ENCODE measurements around the gene ARL13A.

DNA sequence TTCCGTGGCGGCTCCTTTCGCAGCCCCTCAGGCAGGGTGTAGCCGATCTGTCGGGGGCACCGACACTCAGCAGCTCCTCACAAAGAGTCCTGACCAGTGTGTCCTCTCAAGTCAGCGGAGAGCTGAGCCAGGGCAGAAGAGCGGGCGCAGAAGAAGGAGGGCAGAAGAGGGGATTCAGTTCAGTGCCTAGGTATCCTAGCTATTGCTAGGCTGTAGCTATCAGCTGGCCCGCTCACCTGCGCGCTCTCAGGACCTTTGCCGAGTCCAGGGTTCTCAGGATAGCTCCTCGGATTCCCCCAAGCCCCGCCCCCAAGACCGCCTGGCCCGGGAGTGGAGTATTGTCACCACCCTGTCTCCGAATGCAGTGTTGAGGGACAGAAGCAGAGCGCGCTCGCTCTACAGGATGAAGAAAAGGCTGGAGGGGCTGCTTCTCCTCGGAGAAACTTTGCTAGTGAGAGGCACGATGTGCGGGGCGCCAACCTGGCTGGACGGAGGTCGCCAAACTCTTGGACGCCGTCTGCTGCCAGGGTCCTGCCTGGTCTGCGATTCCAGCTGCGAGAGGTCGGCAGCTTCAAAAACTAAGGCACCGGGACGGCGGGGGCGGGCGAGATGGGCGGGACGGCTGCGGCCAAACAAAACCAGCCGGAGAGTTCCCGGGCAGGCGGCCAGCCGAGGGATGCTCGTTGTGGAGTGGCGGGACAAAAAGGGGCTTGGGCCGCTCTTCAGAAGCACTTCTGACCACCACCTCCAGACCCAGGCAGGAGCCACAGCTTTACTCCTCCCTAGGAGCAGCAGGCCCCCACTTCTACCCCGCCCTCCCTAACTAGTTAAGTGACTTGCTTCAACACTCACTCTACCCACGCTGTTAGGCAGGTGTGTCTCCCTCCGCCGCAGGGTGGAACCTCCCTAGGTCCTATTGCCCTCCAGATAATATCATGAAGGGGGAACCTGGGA lies 40.6 kb upstream of the ARL13A start, which contains the start of gene XKRX:
- TF ChIP-seq, protein P1, sequence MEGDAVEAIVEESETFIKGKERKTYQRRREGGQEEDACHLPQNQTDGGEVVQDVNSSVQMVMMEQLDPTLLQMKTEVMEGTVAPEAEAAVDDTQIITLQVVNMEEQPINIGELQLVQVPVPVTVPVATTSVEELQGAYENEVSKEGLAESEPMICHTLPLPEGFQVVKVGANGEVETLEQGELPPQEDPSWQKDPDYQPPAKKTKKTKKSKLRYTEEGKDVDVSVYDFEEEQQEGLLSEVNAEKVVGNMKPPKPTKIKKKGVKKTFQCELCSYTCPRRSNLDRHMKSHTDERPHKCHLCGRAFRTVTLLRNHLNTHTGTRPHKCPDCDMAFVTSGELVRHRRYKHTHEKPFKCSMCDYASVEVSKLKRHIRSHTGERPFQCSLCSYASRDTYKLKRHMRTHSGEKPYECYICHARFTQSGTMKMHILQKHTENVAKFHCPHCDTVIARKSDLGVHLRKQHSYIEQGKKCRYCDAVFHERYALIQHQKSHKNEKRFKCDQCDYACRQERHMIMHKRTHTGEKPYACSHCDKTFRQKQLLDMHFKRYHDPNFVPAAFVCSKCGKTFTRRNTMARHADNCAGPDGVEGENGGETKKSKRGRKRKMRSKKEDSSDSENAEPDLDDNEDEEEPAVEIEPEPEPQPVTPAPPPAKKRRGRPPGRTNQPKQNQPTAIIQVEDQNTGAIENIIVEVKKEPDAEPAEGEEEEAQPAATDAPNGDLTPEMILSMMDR (IDR thresholded peaks at IDR 0.05 in 2 of 3, conservative IDR thresholded peaks at IDR 0.05 in 1 of 3; ENCODE audit: borderline replicate concordance in 1 of 3, insufficient read depth in 1 of 3, low read depth in 2 of 3, low read length in 2 of 3), result no peak
- no peak for TF ChIP-seq POLR2AphosphoS5 (IDR thresholded peaks at IDR 0.05; ENCODE audit: low read depth, low read length)
- no peak for TF ChIP-seq JUND (IDR thresholded peaks at IDR 0.05)
